ENCODE measurements around the gene ALG12.

The ALG12 gene

GRCh38 chr22:49942565-49943404 lies 24.5 kb upstream of the ALG12 start:
- no peak for DNase-seq (ENCODE audit: insufficient read length, low spot score)
- no peak for FAIRE-seq
- TF ChIP-seq CTCF (IDR thresholded peaks at IDR 0.05; ENCODE audit: insufficient read depth, missing control alignments), result no peak

- DNase-seq (ENCODE audit: insufficient read length, low spot score) (no peak), FAIRE-seq (no peak)
- no peak for TF ChIP-seq CTCF (IDR thresholded peaks at IDR 0.05; ENCODE audit: insufficient read depth, missing control alignments)
Observed at GRCh38 chr22:49941507-49942316, 23.5 kb upstream of the ALG12 start.

GRCh38 chr22:49938565-49939136 lies 20.4 kb upstream of the ALG12 start:
- TF ChIP-seq CTCF (IDR thresholded peaks at IDR 0.05; ENCODE audit: insufficient read depth, missing control alignments), result no peak
- DNase-seq (ENCODE audit: insufficient read length, low spot score), result no peak
- FAIRE-seq, result no peak

- DNase-seq (ENCODE audit: insufficient read length, low spot score) (no peak), FAIRE-seq (no peak)
- TF ChIP-seq CTCF (IDR thresholded peaks at IDR 0.05; ENCODE audit: insufficient read depth, missing control alignments), result no peak
Observed at GRCh38 chr22:49937758-49938564, 19.7 kb upstream of the ALG12 start.

GRCh38 chr22:49936973-49937757 lies 18.9 kb upstream of the ALG12 start:
- FAIRE-seq, result no peak
- TF ChIP-seq CTCF (IDR thresholded peaks at IDR 0.05; ENCODE audit: insufficient read depth, missing control alignments), result no peak
- DNase-seq (ENCODE audit: insufficient read length, low spot score), result no peak

All from D721Med (cell line).